ENCODE results near the gene DAP.

Gene DAP

GRCh38 chr5:10700516-10700915 lies 60.5 kb downstream of the DAP start:
- Histone ChIP-seq H2AFZ (ENCODE audit: low read depth, low read length) (no peak overlapping the region), H3K36me3 (ENCODE audit: insufficient read depth, low read length) (peaks cover 28% of the 10 kb centered on the region; the same call in 1 of the 2 replicates), H3K9me3 (ENCODE audit: insufficient read depth, low read length, severe bottlenecking) (no peaks in the 10 kb centered on the region), H3K4me1 (ENCODE audit: insufficient read depth, low read length) (no peaks in the 10 kb centered on the region), H3K9ac (ENCODE audit: low read depth, low read length) (no peak overlapping the region), H3K79me2 (ENCODE audit: insufficient read depth, low read length) (peaks cover 21% of the 10 kb centered on the region; the same call in 1 of the 2 replicates), H4K20me1 (ENCODE audit: insufficient read depth, low read length) (peaks cover 75% of the 10 kb centered on the region), H3K27ac (ENCODE audit: low read length) (no peak overlapping the region), H3K4me3 (ENCODE audit: low read depth in 1 of 2, low read length in 2 of 2) (no peak overlapping the region), H3K4me2 (ENCODE audit: insufficient read depth, low read length) (no peak overlapping the region), H3K27me3 (ENCODE audit: insufficient read depth, low read length, poor library complexity) (no peaks in the 10 kb centered on the region)
- ATAC-seq (ENCODE audit: insufficient read depth, low read depth): no peak
- DNase-seq: no peak
- TF ChIP-seq CTCF (IDR thresholded peaks at IDR 0.05; ENCODE audit: borderline replicate concordance, extremely low read depth, low read length, poor library complexity, severe bottlenecking) (no peak), EZH2 (IDR thresholded peaks at IDR 0.05; ENCODE audit: borderline replicate concordance, low read depth, low read length, severe bottlenecking) (no peak)

- H3K79me2 ChIP-seq (ENCODE audit: insufficient read depth, low read length): peaks cover 18% of the 10 kb centered on the region; the same call in 1 of the 2 replicates
- TF ChIP-seq CTCF (IDR thresholded peaks at IDR 0.05; ENCODE audit: borderline replicate concordance, extremely low read depth, low read length, poor library complexity, severe bottlenecking) (no peak), EZH2 (IDR thresholded peaks at IDR 0.05; ENCODE audit: borderline replicate concordance, low read depth, low read length, severe bottlenecking) (no peak)
- no peaks in the 10 kb centered on the region for H3K9me3 ChIP-seq (ENCODE audit: insufficient read depth, low read length, severe bottlenecking)
- no peak overlapping the region for H3K4me2 ChIP-seq (ENCODE audit: insufficient read depth, low read length)
- H3K27ac ChIP-seq (ENCODE audit: low read length): no peak overlapping the region
- H4K20me1 ChIP-seq (ENCODE audit: insufficient read depth, low read length): peaks cover 72% of the 10 kb centered on the region
- H3K36me3 ChIP-seq (ENCODE audit: insufficient read depth, low read length): peaks cover 25% of the 10 kb centered on the region; the same call in 1 of the 2 replicates
- no peak overlapping the region for H3K9ac ChIP-seq (ENCODE audit: low read depth, low read length)
- H2AFZ ChIP-seq (ENCODE audit: low read depth, low read length): no peak overlapping the region
- no peak overlapping the region for H3K4me3 ChIP-seq (ENCODE audit: low read depth in 1 of 2, low read length in 2 of 2)
- H3K4me1 ChIP-seq (ENCODE audit: insufficient read depth, low read length): no peaks in the 10 kb centered on the region
- peak; percentile 15 for DNase-seq
- peak; percentile 52 for ATAC-seq (ENCODE audit: insufficient read depth, low read depth)
- no peaks in the 10 kb centered on the region for H3K27me3 ChIP-seq (ENCODE audit: insufficient read depth, low read length, poor library complexity)
These were observed 61.0 kb downstream of the DAP start for GRCh38 chr5:10699987-10700386.

GRCh38 chr5:10699281-10699874 lies 61.7 kb downstream of the DAP start:
- Histone ChIP-seq H3K4me2 (ENCODE audit: insufficient read depth, low read length) (no peak overlapping the region), H3K4me1 (ENCODE audit: insufficient read depth, low read length) (no peaks in the 10 kb centered on the region), H3K4me3 (ENCODE audit: low read depth in 1 of 2, low read length in 2 of 2) (no peak overlapping the region), H3K79me2 (ENCODE audit: insufficient read depth, low read length) (peaks cover 19% of the 10 kb centered on the region; the same call in 1 of the 2 replicates), H3K9me3 (ENCODE audit: insufficient read depth, low read length, severe bottlenecking) (no peaks in the 10 kb centered on the region), H3K36me3 (ENCODE audit: insufficient read depth, low read length) (peaks cover 25% of the 10 kb centered on the region; the same call in 1 of the 2 replicates), H3K27ac (ENCODE audit: low read length) (no peak overlapping the region), H4K20me1 (ENCODE audit: insufficient read depth, low read length) (peaks cover 68% of the 10 kb centered on the region), H3K9ac (ENCODE audit: low read depth, low read length) (no peak overlapping the region), H2AFZ (ENCODE audit: low read depth, low read length) (no peak overlapping the region), H3K27me3 (ENCODE audit: insufficient read depth, low read length, poor library complexity) (no peaks in the 10 kb centered on the region)
- TF ChIP-seq CTCF (IDR thresholded peaks at IDR 0.05; ENCODE audit: borderline replicate concordance, extremely low read depth, low read length, poor library complexity, severe bottlenecking): no peak
- no peak for TF ChIP-seq EZH2 (IDR thresholded peaks at IDR 0.05; ENCODE audit: borderline replicate concordance, low read depth, low read length, severe bottlenecking)
- no peak for ATAC-seq (ENCODE audit: insufficient read depth, low read depth)
- no peak for DNase-seq
